GM12878 (cell line): ENCODE data around the gene SLC9C2. TPM values are rescaled to one million over a fixed set of nuclear protein-coding genes. Genes with fewer than 3 reads are reported as not detected.

Source experiments
- ATAC-seq: fragments of 200-7000 bp; cut with Tn5 transposase; 3 replicates; pipeline ENCODE4 v1.9.1; 2020; ENCODE audit warnings: mild to moderate bottlenecking, moderate library complexity
- BruUV-seq: library from RNA; stranded (reverse); fragments of 400-500 nt; replicated peaks from 2 replicates; lab custom pipeline; 2021; lab: Mats Ljungman, UMichigan
- CTCF ChIA-PET: fragments of 300-600 bp; sonication (Branson Sonifier 250); formaldehyde crosslinking; extraction: SDS; loops from one replicate; lab custom pipeline; 2021; ENCODE audit warnings: inconsistent platforms; lab: Yijun Ruan, JAX
- POLR2A ChIA-PET: fragments of 350-600 bp; formaldehyde crosslinking; extraction: SDS; loops from one replicate; lab custom pipeline; 2021; ENCODE audit warnings: inconsistent platforms; lab: Charles Lee
- RAD21 ChIA-PET: fragments of 300-600 bp; sonication (Branson Sonifier 250); formaldehyde crosslinking; loops from one replicate; lab custom pipeline; 2023; ENCODE audit warnings: antibody characterized with exemption; ENCODE audit not compliant: unreplicated experiment; lab: Charles Lee
- SMC1A ChIA-PET: fragments of 300-600 bp; sonication (Branson Sonifier 250); formaldehyde crosslinking; loops from one replicate; lab custom pipeline; 2023; ENCODE audit not compliant: unreplicated experiment, uncharacterized antibody; lab: Charles Lee
- DNase-seq: peaks from one replicate; pipeline ENCODE4 v3.0.0-alpha.2; 2011; ENCODE audit warnings: low read depth, low spot score
- FAIRE-seq: peaks from 3 replicates; lab custom pipeline; 2011; peaks lifted over from hg19 to GRCh38; lab: Jason Lieb, UNC
- H2AFZ ChIP-seq: 2 replicates; pipeline ENCODE4 v1.6.0; 2011; ENCODE audit warnings: low read depth, low read length, control low read depth; ENCODE audit not compliant: control insufficient read depth
- H3K27ac ChIP-seq: 2 replicates; pipeline ENCODE4 v1.5.1; 2011; ENCODE audit warnings: control low read depth; ENCODE audit not compliant: control insufficient read depth, insufficient read depth
- H3K27me3 ChIP-seq, 2 experiments: replicated peaks in 1 of 2; 2 replicates each; pipeline versions ENCODE4 v1.6.0 to v1.6.1; 2011; ENCODE audit warnings: low read length in 1 of 2; ENCODE audit not compliant: control insufficient read depth in 2 of 2, insufficient read depth in 2 of 2
- H3K36me3 ChIP-seq, 2 experiments: 2 replicates each; pipeline ENCODE4 v1.5.1; 2011; ENCODE audit warnings: low read length in 1 of 2; ENCODE audit not compliant: control insufficient read depth in 2 of 2, insufficient read depth in 2 of 2
- H3K4me1 ChIP-seq: 2 replicates; pipeline ENCODE4 v1.6.1; 2011; ENCODE audit warnings: mild to moderate bottlenecking, low read length, moderate library complexity, mixed read lengths; ENCODE audit not compliant: control insufficient read depth, insufficient read depth
- H3K4me2 ChIP-seq: 2 replicates; pipeline ENCODE4 v1.6.0; 2011; ENCODE audit warnings: control low read depth; ENCODE audit not compliant: control insufficient read depth, insufficient read depth
- H3K4me3 ChIP-seq: fragments of 200-600 bp; sonication (generic); 2 replicates; pipeline ENCODE4 v1.5.1; 2016
- H3K79me2 ChIP-seq: 2 replicates; pipeline ENCODE4 v1.6.0; 2011; ENCODE audit warnings: low read length; ENCODE audit not compliant: control insufficient read depth, insufficient read depth
- H3K9ac ChIP-seq: 2 replicates; pipeline ENCODE4 v1.8.0; 2011; ENCODE audit warnings: low read length, control low read depth, mixed read lengths; ENCODE audit not compliant: control insufficient read depth, insufficient read depth
- H3K9me3 ChIP-seq: replicated peaks from 3 replicates; pipeline ENCODE4 v1.5.1; 2011; ENCODE audit warnings: mild to moderate bottlenecking, low read length; ENCODE audit not compliant: control insufficient read depth, insufficient read depth
- H4K20me1 ChIP-seq: 2 replicates; pipeline ENCODE4 v1.6.0; 2011; ENCODE audit not compliant: control insufficient read depth, insufficient read depth
- CBX3 ChIP-seq: fragments of 200-600 bp; sonication (generic); IDR thresholded peaks from 2 replicates; pipeline ENCODE4 v1.6.1; 2016; ENCODE audit warnings: low read depth, borderline replicate concordance
- CBX5 ChIP-seq: sonication (generic); IDR thresholded peaks from 2 replicates; pipeline ENCODE4 v1.6.1; 2016; ENCODE audit warnings: low read depth, moderate library complexity, mild to moderate bottlenecking, inconsistent platforms
- CHD4 ChIP-seq: fragments of 200-600 bp; sonication (generic); IDR thresholded peaks from 2 replicates; pipeline ENCODE4 v1.6.1; 2016; ENCODE audit warnings: mild to moderate bottlenecking
- CREB1 ChIP-seq: IDR thresholded peaks from 2 replicates; pipeline ENCODE4 v1.6.1; 2012; ENCODE audit warnings: low read depth, mild to moderate bottlenecking, inconsistent platforms
- E2F8 ChIP-seq: fragments of 450-650 bp; IDR thresholded peaks from 2 replicates; pipeline ENCODE4 v1.6.1; 2018; ENCODE audit warnings: mild to moderate bottlenecking, low read depth, moderate library complexity; ENCODE audit not compliant: partially characterized antibody
- JUND ChIP-seq: IDR thresholded peaks from 2 replicates; pipeline ENCODE4 v1.6.1; 2012; ENCODE audit warnings: low read depth, mild to moderate bottlenecking, low read length, improper control_type of control experiment, moderate library complexity
- NBN ChIP-seq: fragments of 450-650 bp; IDR thresholded peaks from 2 replicates; pipeline ENCODE4 v1.6.1; 2016
- NFXL1 ChIP-seq: fragments of 450-650 bp; IDR thresholded peaks from 2 replicates; pipeline ENCODE4 v1.6.1; 2017; ENCODE audit warnings: antibody characterized with exemption, mild to moderate bottlenecking, borderline replicate concordance
- POLR2AphosphoS5 ChIP-seq: IDR thresholded peaks from 2 replicates; pipeline ENCODE4 v1.6.1; 2011; ENCODE audit warnings: mild to moderate bottlenecking, low read length, inconsistent platforms
- RAD21 ChIP-seq: IDR thresholded peaks from 2 replicates; pipeline ENCODE4 v1.6.1; 2011; ENCODE audit warnings: mild to moderate bottlenecking, low read depth, low read length, moderate library complexity; ENCODE audit not compliant: insufficient read depth
- TBL1XR1 ChIP-seq: IDR thresholded peaks from 2 replicates; pipeline ENCODE4 v1.6.1; 2012; ENCODE audit warnings: low read depth, low read length, improper control_type of control experiment
- ZBTB40 ChIP-seq: fragments of 450-650 bp; IDR thresholded peaks from 2 replicates; pipeline ENCODE4 v1.6.1; 2016; ENCODE audit warnings: mild to moderate bottlenecking, moderate library complexity, borderline replicate concordance
- WGBS: methylation state at CpG from one replicate; pipeline ENCODE4 v1.1.6; 2016; ENCODE audit warnings: low lambda C conversion rate; ENCODE audit not compliant: insufficient replicate concordance, insufficient coverage; ENCODE audit errors: missing lambda C conversion rate; 5-methylcytosine and 5-hydroxymethylcytosine counted together
- in situ Hi-C: fragments of 300-500 bp; cut with MboI; formaldehyde crosslinking; loops from 9 replicates; pipeline ENCODE4 v1.14.3; 2018; ENCODE audit warnings: mixed read lengths
- intact Hi-C: fragments of 100-400 bp; cut with micrococcal nuclease; formaldehyde crosslinking; loops from one replicate; pipeline ENCODE4 v1.14.2; 2022; ENCODE audit not compliant: unreplicated experiment
- polyA plus RNA-seq, 11 experiments: library from polyadenylated mRNA; depleted of rRNA in 4 of 11; unstranded in 6 of 11; stranded (reverse) in 5 of 11; fragments of >200 nt; fragmentation: Nextera tagmentation in 4 of 11; fragmentation: Illumina TruSeq in 1 of 11; extraction: Ambion mirVana in 4 of 11; extraction: Trizol in 1 of 11; gene quantifications; 1 replicate in 1 of 11; 2 replicates in 10 of 11; pipeline versions ENCODE4 v1.2.1 to v1.2.3, GENCODE V29; 2011 to 2016; ENCODE audit warnings: inconsistent platforms in 2 of 11, missing spikeins in 2 of 11, low read depth in 1 of 11
- total RNA-seq, 4 experiments: library from RNA; depleted of rRNA in 3 of 4; stranded (reverse); fragments of >200 nt in 3 of 4; fragmentation: Illumina TruSeq in 1 of 4; extraction: Trizol in 1 of 4; gene quantifications; 2 replicates each; pipeline versions ENCODE4 v1.2.1 to v1.2.3, GENCODE V29; 2013 to 2021

The SLC9C2 gene
- total and polyA plus RNA-seq, 10 of the 15 experiments (the other 5 are each of a cell fraction or from before 2014, with no cell fraction given), result not detected

GRCh38 chr1:173509797-173510196 is 93.1 kb downstream of the SLC9C2 start (continued):
- TF ChIP-seq E2F8 (no peak), CHD4 (no peak), POLR2AphosphoS5 (no peak), CBX3 (no peak), RAD21 (no peak)

- H3K79me2 ChIP-seq, result no peaks in the 10 kb centered on the region
Observed at GRCh38 chr1:173508541-173508940, 94.3 kb downstream of the SLC9C2 start.

More at GRCh38 chr1:173508541-173508940, 94.3 kb downstream of the SLC9C2 start:
- Histone ChIP-seq H3K27ac (no peak overlapping the region), H3K36me3 (no peaks in the 10 kb centered on the region), H3K9ac (no peak overlapping the region), H3K4me1 (no peaks in the 10 kb centered on the region), H2AFZ (no peak overlapping the region), H3K9me3 (no peaks in the 10 kb centered on the region), H3K4me3 (no peak overlapping the region), H3K4me2 (no peak overlapping the region), H3K27me3 (no peaks in the 10 kb centered on the region), H4K20me1 (no peaks in the 10 kb centered on the region)
- FAIRE-seq (no peak), DNase-seq (no peak), ATAC-seq (no peak)
- ChIA-PET RAD21 (no interaction called here), POLR2A (no interaction called here), CTCF (interaction anchor here (0.6 kb wide), 1 partner anchor 25 kb away, joined by 3 read pairs; no protein-coding TSS in a partner anchor), SMC1A (no interaction called here)
- in situ Hi-C loops, result no loop called here
- no peak for TF ChIP-seq JUND
- TF ChIP-seq NBN, result no peak
- no peak for TF ChIP-seq TBL1XR1
- no peak for TF ChIP-seq CBX5
- TF ChIP-seq CREB1, result no peak
- no peak for TF ChIP-seq NFXL1
- TF ChIP-seq ZBTB40, result no peak
- TF ChIP-seq CHD4, result no peak
- no TSS peak for BruUV-seq
- intact Hi-C loops, result loop anchor here (5.0 kb wide), 1 partner anchor 76 kb away; no protein-coding TSS in a partner anchor
- 87% methylated on average over 2 of the region's 2 CpGs for WGBS
